Measurements from ENCODE around the gene LRRC25. TPM values are rescaled to one million over a fixed set of nuclear protein-coding genes. Genes with fewer than 3 reads are reported as not detected.

The LRRC25 gene
- total and polyA plus RNA-seq, 3 donors from 2014 or later = 1.6 to 4.0 (median 3.4) TPM

- Histone ChIP-seq H3K9me3 (no peaks in the 10 kb centered on the region), H3K4me1 (peaks cover 45% of the 10 kb centered on the region), H3K27ac (peak overlapping the region; percentile 44 to 88), H3K36me3 (ENCODE audit: low read depth, missing control alignments) (no peaks in the 10 kb centered on the region), H3K27me3 (no peaks in the 10 kb centered on the region), H3K4me3 (no peak overlapping the region)
- WGBS, 2 donors = 55 to 63% methylated on average over 5 of the region's 5 CpGs
- DNase-seq = no peak
- intact Hi-C loops (cut with DNase I; ENCODE audit: low total_unique reads) = no loop called here
- TF ChIP-seq CTCF (IDR thresholded peaks at IDR 0.05) = no peak
- TF ChIP-seq POLR2A (IDR thresholded peaks at IDR 0.05) = no peak
These were observed 44.7 kb upstream of the LRRC25 start for GRCh38 chr19:18441804-18442788.

- H3K4me1 ChIP-seq = peaks cover 45% of the 10 kb centered on the region
- DNase-seq = peak; percentile 86
- H3K9me3 ChIP-seq = no peaks in the 10 kb centered on the region
- H3K27me3 ChIP-seq = no peaks in the 10 kb centered on the region
- no peaks in the 10 kb centered on the region for H3K36me3 ChIP-seq (ENCODE audit: low read depth, missing control alignments)
- intact Hi-C loops (cut with DNase I; ENCODE audit: low total_unique reads) = no loop called here
- H3K27ac ChIP-seq = peak overlapping the region; percentile 44 to 88
- WGBS, 2 donors = 27 to 35% methylated on average over 16 to 23 of the region's 23 CpGs
- TF ChIP-seq CTCF (IDR thresholded peaks at IDR 0.05) (no peak), POLR2A (IDR thresholded peaks at IDR 0.05) (no peak)
- no peak overlapping the region for H3K4me3 ChIP-seq
These were observed 43.7 kb upstream of the LRRC25 start for GRCh38 chr19:18440936-18441803.

GRCh38 chr19:18440415-18440877, 43.0 kb upstream of the LRRC25 start:
- TF ChIP-seq CTCF (IDR thresholded peaks at IDR 0.05) = peak in 1 of 3 experiments; percentile 20
- TF ChIP-seq POLR2A (IDR thresholded peaks at IDR 0.05) = no peak
- intact Hi-C loops (cut with DNase I; ENCODE audit: low total_unique reads) = no loop called here
- Histone ChIP-seq H3K27me3 (no peaks in the 10 kb centered on the region), H3K36me3 (ENCODE audit: low read depth, missing control alignments) (no peaks in the 10 kb centered on the region), H3K4me1 (peaks cover 47% of the 10 kb centered on the region), H3K9me3 (no peaks in the 10 kb centered on the region), H3K27ac (peak overlapping the region in 1 of 2 donors; percentile 88), H3K4me3 (no peak overlapping the region)
- DNase-seq = no peak
- WGBS, 2 donors = 37 to 42% methylated on average over 10 to 11 of the region's 11 CpGs

GRCh38 chr19:18439910-18440237, 42.5 kb upstream of the LRRC25 start:
- TF ChIP-seq POLR2A (IDR thresholded peaks at IDR 0.05) (no peak), CTCF (IDR thresholded peaks at IDR 0.05) (no peak)
- H3K9me3 ChIP-seq = no peaks in the 10 kb centered on the region

More at GRCh38 chr19:18439910-18440237, 42.5 kb upstream of the LRRC25 start:
- DNase-seq = no peak
- peak overlapping the region; percentile 71 to 88 for H3K27ac ChIP-seq
- 62 to 80% methylated on average over 9 of the region's 9 CpGs for WGBS, 2 donors
- intact Hi-C loops (cut with DNase I; ENCODE audit: low total_unique reads) = no loop called here
- H3K36me3 ChIP-seq (ENCODE audit: low read depth, missing control alignments) = no peaks in the 10 kb centered on the region
- peaks cover 52% of the 10 kb centered on the region for H3K4me1 ChIP-seq
- no peak overlapping the region for H3K4me3 ChIP-seq
- H3K27me3 ChIP-seq = no peaks in the 10 kb centered on the region
